SK-N-SH treated with all-trans-retinoic acid at 6 μM for 48 hours (cell line): ENCODE measurements around the gene CTNND2.

ENCODE experiments used
- ARNTL ChIP-seq: fragments of 450-650 bp; formaldehyde crosslinking; IDR thresholded peaks from 2 replicates; pipeline ENCODE4 v1.5.0; 2020; ENCODE audit warnings: low read depth, mild to moderate bottlenecking, moderate library complexity, borderline replicate concordance
- BACH2 ChIP-seq: fragments of 250-450 bp; sonication (Bioruptor Pico); IDR thresholded peaks from 2 replicates; pipeline ENCODE4 v1.9.0; 2021; ENCODE audit warnings: mild to moderate bottlenecking, borderline replicate concordance
- PATZ1 ChIP-seq: fragments of 250-450 bp; sonication (Bioruptor Pico); IDR thresholded peaks from 2 replicates; pipeline ENCODE4 v1.8.0; 2020; ENCODE audit warnings: mild to moderate bottlenecking, moderate library complexity, borderline replicate concordance
- RARB ChIP-seq: fragments of 250-450 bp; sonication (Bioruptor Pico); IDR thresholded peaks from 2 replicates; pipeline ENCODE4 v1.8.0; 2021; ENCODE audit warnings: mild to moderate bottlenecking, moderate library complexity
- ZC3H10 ChIP-seq: fragments of 250-450 bp; sonication (Bioruptor Pico); IDR thresholded peaks from 2 replicates; pipeline ENCODE4 v1.5.1; 2021; ENCODE audit warnings: mild to moderate bottlenecking, moderate library complexity
- ZFP30 ChIP-seq: fragments of 450-650 bp; formaldehyde crosslinking; IDR thresholded peaks from 2 replicates; pipeline ENCODE4 v1.5.0; 2022; ENCODE audit warnings: mild to moderate bottlenecking, moderate library complexity
- TF ChIP-seq, protein P1 (sequence below): fragments of 250-450 bp; sonication (Bioruptor Pico); IDR thresholded peaks from 2 replicates; pipeline ENCODE4 v1.5.1; 2020; ENCODE audit warnings: low read depth, mild to moderate bottlenecking, moderate library complexity

DNA sequence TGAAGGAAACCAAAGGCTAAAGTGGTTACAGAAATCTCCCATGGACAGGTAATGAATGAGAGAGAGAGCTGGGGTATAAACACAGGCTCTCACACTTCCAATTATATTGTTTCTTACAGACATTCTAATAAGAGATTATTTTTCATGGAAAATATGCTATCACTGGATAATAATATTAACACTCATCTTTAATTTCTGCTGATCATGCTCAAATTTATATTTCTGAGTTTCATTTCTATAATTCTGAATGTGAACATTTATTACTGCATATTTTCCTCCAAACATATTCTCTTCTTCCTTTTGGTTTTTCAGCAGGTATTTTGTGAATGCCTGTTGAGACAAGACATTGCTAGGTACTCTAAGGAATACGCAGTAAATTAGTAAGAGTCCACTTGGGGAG lies 733.0 kb downstream of the CTNND2 start:
- TF ChIP-seq ARNTL (CRISPR knock-in tag) (no peak), ZC3H10 (CRISPR knock-in tag) (no peak), BACH2 (CRISPR knock-in tag) (no peak), RARB (CRISPR knock-in tag) (no peak), PATZ1 (no peak), ZFP30 (CRISPR knock-in tag) (no peak)
- TF ChIP-seq, protein P1, sequence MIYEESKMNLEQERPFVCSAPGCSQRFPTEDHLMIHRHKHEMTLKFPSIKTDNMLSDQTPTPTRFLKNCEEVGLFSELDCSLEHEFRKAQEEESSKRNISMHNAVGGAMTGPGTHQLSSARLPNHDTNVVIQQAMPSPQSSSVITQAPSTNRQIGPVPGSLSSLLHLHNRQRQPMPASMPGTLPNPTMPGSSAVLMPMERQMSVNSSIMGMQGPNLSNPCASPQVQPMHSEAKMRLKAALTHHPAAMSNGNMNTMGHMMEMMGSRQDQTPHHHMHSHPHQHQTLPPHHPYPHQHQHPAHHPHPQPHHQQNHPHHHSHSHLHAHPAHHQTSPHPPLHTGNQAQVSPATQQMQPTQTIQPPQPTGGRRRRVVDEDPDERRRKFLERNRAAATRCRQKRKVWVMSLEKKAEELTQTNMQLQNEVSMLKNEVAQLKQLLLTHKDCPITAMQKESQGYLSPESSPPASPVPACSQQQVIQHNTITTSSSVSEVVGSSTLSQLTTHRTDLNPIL, result no peak
